IMR-90 (cell line): ENCODE measurements around the gene NDUFC2.

ENCODE experiments used
- MAFK ChIP-seq: IDR thresholded peaks from 2 replicates; pipeline ENCODE4 v1.6.1; 2012; ENCODE audit warnings: low read depth, low read length, improper control_type of control experiment
- TF ChIP-seq, protein P1 (sequence below): conservative IDR thresholded peaks from 2 replicates; pipeline ENCODE4 v1.5.1; 2012; ENCODE audit warnings: mild to moderate bottlenecking, low read depth, low read length, improper control_type of control experiment

DNA sequence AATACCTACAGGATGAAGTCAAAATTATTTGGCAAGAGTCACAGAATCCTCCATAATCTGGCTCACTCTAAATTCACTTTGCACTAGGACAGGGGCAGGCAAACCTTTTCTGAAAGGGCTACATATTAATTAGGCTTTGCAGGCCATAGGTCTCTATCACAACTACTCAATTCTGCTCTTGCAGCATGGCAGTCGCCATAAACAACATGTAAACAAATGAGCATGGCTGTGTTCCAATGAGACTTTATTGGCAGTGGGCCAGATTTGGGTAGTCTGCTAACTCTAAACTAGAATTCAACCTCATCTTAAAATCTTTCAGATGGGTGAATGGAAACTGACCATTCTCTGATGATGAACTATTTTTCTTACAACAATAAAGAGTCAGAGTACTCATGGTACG lies 10.2 kb downstream of the NDUFC2 start:
- no peak for TF ChIP-seq MAFK
- TF ChIP-seq, protein P1, sequence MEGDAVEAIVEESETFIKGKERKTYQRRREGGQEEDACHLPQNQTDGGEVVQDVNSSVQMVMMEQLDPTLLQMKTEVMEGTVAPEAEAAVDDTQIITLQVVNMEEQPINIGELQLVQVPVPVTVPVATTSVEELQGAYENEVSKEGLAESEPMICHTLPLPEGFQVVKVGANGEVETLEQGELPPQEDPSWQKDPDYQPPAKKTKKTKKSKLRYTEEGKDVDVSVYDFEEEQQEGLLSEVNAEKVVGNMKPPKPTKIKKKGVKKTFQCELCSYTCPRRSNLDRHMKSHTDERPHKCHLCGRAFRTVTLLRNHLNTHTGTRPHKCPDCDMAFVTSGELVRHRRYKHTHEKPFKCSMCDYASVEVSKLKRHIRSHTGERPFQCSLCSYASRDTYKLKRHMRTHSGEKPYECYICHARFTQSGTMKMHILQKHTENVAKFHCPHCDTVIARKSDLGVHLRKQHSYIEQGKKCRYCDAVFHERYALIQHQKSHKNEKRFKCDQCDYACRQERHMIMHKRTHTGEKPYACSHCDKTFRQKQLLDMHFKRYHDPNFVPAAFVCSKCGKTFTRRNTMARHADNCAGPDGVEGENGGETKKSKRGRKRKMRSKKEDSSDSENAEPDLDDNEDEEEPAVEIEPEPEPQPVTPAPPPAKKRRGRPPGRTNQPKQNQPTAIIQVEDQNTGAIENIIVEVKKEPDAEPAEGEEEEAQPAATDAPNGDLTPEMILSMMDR, result no peak
